Neural crest cell (in vitro differentiated cells): ENCODE measurements around the gene DNER. TPM values are rescaled to one million over a fixed set of nuclear protein-coding genes. Genes with fewer than 3 reads are reported as not detected.
A peak's percentile ranks its signal among the peaks of the same experiment; 100 is the strongest.

Experiments used
- DNase-seq: peaks from one replicate; pipeline ENCODE4 v3.0.0; 2021; ENCODE audit warnings: low read depth, mixed read lengths, low spot score
- H3K27ac Mint-ChIP-seq: one replicate; pipeline ENCODE4 v1.8.0; 2021; ENCODE audit warnings: mild to moderate bottlenecking, mixed read lengths; ENCODE audit not compliant: unreplicated experiment
- H3K27me3 Mint-ChIP-seq: 2 replicates; pipeline ENCODE4 v1.8.0; 2021; ENCODE audit warnings: low read depth, mild to moderate bottlenecking, mixed read lengths
- H3K36me3 Mint-ChIP-seq: 2 replicates; pipeline ENCODE4 v1.8.0; 2021; ENCODE audit warnings: low read depth, mild to moderate bottlenecking, mixed read lengths
- H3K4me1 Mint-ChIP-seq: 2 replicates; pipeline ENCODE4 v1.8.0; 2021; ENCODE audit warnings: mixed read lengths
- H3K4me3 Mint-ChIP-seq: one replicate; pipeline ENCODE4 v1.8.0; 2021; ENCODE audit warnings: mild to moderate bottlenecking, mixed read lengths
- H3K9me3 Mint-ChIP-seq: 2 replicates; pipeline ENCODE4 v1.8.0; 2021; ENCODE audit warnings: mixed read lengths
- total RNA-seq: library from RNA; stranded (reverse); gene quantifications from 2 replicates; pipeline ENCODE4 v1.2.1, GENCODE V29; 2021
- TF ChIP-seq, protein P1 (sequence below): fragments of 200-600 bp; sonication (generic); conservative IDR thresholded peaks from 2 replicates; pipeline ENCODE4 v1.5.0; 2021; ENCODE audit warnings: antibody characterized with exemption, mild to moderate bottlenecking

The DNER gene
- total RNA-seq, 1 donor from 2014 or later = 4.1 TPM

DNA sequence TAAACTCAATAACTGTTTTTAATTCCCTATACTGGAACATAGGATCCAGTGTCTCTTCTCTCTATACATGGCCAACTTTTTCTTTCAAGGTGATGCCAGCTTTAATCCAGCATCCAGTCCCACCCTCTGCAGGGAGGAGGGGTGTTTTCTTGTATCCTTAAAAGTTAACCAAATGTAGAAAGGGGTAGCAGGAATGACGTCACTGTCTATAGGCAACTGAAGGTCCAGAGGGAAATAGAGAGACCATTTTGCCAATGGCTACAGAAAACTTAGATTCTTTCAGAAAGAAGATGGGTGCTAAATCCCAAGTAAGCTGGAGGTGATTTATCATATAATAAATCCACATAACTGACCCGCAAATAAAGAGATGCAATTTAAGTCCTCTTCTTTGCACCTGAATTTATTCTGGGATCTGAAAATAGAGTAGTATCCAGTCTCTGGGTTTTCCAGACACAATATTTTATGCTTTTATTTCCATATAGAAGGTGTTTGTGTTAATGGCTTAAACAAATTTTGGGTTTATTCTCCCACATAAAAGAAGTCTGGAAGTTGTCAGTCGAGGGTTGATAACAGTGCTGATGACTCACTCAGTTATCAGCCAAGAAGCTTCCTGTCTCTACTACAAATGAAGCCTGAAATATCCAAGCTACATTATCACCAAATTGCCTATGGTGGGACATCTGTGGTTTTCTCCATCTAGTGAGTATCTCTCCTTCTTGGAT is 5.7 kb upstream of the DNER start:
- H3K9me3 Mint-ChIP-seq = no peaks in the 10 kb centered on the region
- TF ChIP-seq, protein P1, sequence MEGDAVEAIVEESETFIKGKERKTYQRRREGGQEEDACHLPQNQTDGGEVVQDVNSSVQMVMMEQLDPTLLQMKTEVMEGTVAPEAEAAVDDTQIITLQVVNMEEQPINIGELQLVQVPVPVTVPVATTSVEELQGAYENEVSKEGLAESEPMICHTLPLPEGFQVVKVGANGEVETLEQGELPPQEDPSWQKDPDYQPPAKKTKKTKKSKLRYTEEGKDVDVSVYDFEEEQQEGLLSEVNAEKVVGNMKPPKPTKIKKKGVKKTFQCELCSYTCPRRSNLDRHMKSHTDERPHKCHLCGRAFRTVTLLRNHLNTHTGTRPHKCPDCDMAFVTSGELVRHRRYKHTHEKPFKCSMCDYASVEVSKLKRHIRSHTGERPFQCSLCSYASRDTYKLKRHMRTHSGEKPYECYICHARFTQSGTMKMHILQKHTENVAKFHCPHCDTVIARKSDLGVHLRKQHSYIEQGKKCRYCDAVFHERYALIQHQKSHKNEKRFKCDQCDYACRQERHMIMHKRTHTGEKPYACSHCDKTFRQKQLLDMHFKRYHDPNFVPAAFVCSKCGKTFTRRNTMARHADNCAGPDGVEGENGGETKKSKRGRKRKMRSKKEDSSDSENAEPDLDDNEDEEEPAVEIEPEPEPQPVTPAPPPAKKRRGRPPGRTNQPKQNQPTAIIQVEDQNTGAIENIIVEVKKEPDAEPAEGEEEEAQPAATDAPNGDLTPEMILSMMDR = no peak
- H3K36me3 Mint-ChIP-seq = no peaks in the 10 kb centered on the region
- H3K27ac Mint-ChIP-seq = no peak overlapping the region
- H3K4me1 Mint-ChIP-seq = peaks cover 5% of the 10 kb centered on the region
- no peak overlapping the region for H3K4me3 Mint-ChIP-seq
- no peak for DNase-seq
- H3K27me3 Mint-ChIP-seq = peaks cover 79% of the 10 kb centered on the region

DNA sequence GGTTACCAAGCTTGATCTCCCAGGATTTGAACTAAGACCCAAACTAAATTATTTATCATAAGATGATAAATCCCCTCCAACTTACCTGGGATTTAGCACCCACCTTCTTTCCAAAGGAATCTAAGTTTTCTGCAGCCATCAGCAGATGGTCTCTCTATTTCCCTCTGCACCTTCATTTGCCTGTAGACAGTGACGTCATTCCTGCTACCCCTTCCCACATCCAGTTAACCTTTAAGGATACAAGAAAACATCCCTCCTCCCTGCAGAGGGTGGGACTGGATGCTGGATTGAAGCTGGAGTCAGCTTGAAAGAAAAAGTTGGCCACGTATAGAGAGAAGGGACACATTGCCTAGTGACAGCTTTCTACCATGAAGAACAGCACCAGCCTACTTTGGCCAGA is 3.7 kb upstream of the DNER start:
- no peaks in the 10 kb centered on the region for H3K9me3 Mint-ChIP-seq
- H3K4me3 Mint-ChIP-seq = no peak overlapping the region
- peaks cover 71% of the 10 kb centered on the region for H3K27me3 Mint-ChIP-seq
- H3K27ac Mint-ChIP-seq = no peak overlapping the region
- peaks cover 8% of the 10 kb centered on the region for H3K4me1 Mint-ChIP-seq
- DNase-seq = no peak
- TF ChIP-seq, protein P1 = no peak
- H3K36me3 Mint-ChIP-seq = no peaks in the 10 kb centered on the region

DNA sequence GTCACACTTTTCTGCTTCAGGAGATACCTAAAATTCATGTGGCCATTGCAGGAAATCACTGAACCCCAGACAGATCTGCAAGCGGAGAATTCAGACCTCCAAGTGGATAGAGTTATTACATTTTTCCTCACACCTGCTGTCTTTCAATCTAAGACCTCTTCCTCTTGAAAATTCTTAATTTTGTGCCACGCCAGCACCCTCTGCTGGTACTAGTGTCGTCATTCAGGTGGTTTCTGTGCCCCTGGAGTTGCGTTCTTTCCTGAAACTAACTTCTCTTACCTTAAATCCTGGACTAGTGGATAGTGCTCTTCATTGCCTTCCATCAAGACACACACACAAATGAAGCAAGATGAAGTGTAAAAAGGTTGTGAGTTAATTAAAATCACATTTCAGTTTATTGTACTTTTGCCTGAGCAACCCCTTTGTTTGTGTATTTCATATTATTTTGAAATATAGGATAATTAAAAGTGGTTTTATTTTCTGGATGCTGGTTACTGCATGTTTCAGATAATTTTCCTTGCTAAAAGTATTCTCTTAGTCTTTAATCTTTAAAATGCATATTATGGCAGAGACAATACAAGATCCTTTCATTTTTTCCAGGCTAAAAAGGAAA is 1.6 kb upstream of the DNER start:
- DNase-seq = peak; percentile 21
- Mint-ChIP-seq H3K4me1 (peaks cover 8% of the 10 kb centered on the region), H3K36me3 (no peaks in the 10 kb centered on the region), H3K27ac (no peak overlapping the region), H3K9me3 (no peaks in the 10 kb centered on the region), H3K4me3 (peak overlapping the region; percentile 78), H3K27me3 (peaks cover 85% of the 10 kb centered on the region)
- TF ChIP-seq, protein P1 = peak; percentile 69

DNA sequence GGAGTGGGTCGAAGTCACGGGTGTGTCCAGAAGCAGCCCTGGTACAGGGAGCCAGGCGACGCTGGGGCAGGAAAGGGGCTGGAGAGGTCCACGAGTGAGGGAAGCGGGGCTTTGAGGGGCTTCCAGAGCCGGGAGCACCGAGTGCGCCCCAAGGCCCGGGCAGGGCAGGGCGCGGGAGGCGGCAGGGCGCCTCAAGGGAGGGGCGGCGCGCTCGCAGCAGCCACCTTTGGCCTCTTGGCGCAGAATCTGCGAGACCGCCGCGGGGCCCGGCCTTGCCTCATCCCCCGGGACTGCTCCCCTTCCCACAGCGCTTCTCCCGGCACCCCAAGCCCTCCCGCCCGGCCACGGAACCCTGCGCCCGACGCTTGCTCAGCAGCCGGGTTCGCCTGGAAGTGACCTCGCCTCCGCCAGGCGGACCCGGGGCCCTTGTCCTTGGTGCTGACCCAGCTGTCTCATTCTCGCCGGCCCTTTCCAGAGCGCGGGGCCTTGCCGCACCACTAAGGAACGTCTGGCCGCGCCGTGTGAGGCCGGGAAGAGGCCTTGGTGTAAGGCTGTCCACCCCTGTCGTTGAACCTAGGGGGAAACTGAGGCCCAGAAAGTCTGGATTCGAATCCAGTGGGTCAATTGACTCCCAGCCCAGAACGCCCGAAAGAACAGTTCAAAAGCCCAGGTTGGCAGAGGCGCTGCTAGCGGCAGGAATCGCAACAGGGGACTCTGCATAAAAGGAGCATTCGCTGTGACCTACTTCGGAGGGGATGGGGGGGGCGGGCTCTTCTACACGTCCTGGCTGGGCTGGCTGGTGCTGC is 584 bp upstream of the DNER start:
- TF ChIP-seq, protein P1 = no peak
- Mint-ChIP-seq H3K4me3 (peak overlapping the region; percentile 77), H3K27ac (no peak overlapping the region), H3K36me3 (no peaks in the 10 kb centered on the region), H3K4me1 (peaks cover 8% of the 10 kb centered on the region), H3K27me3 (peaks cover 88% of the 10 kb centered on the region), H3K9me3 (no peaks in the 10 kb centered on the region)
- peak; percentile 49 for DNase-seq

DNA sequence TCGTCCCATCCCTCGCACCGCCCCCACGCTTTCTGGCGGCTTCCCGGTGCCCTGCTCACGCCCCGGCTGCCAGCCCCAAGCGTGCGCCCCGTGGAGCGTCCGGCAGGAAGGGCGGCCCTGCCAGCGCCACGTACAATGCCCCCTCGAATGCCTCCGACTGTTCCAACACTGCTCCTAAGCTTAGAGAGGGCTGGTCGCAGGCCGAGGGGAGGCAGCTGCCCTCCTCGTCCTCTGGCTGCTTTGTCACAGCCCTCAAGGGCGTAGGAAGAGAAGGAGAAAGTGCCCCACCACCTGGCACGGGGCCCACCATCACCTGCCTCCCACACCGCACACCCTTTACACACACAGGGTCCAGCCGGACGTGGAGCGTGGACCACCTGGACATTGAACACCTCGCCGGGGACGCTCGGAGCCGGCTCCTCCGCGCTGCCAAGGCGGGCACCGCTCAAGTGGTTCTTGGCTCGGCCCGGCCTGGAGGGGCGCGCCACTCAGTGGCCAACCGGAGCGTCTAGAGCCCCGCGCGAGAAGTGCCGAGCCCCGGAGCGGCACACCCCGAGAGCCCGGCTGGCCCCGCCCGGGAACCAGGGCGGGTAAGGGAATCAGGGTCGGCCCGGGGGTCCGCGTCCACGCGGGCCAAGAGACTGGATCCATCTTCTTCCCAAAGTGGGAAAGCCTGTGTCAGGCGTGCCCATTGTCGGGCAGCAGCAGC is 830 bp downstream of the DNER start:
- peaks cover 8% of the 10 kb centered on the region for H3K4me1 Mint-ChIP-seq
- DNase-seq = peak; percentile 13
- H3K27ac Mint-ChIP-seq = no peak overlapping the region
- H3K9me3 Mint-ChIP-seq = no peaks in the 10 kb centered on the region
- peaks cover 83% of the 10 kb centered on the region for H3K27me3 Mint-ChIP-seq
- peak overlapping the region; percentile 87 for H3K4me3 Mint-ChIP-seq
- H3K36me3 Mint-ChIP-seq = no peaks in the 10 kb centered on the region
- TF ChIP-seq, protein P1 = peak; percentile 27
